ENCODE results near the gene NOTUM.
"Not testable (repeated sequence)": the region's sequence is repeated elsewhere in the genome, so short reads cannot be mapped to it uniquely, and the experiment has no call there.

The NOTUM gene

GRCh38 chr17:81922566-81923301 lies 38.3 kb downstream of the NOTUM start:
- DNase-seq (ENCODE audit: extremely low spot score) = no peak
- ChIA-PET CTCF (no interaction called here), POLR2A (interaction anchor here (0.8 kb wide), 1 partner anchor 12 kb away, joined by 3 read pairs; no protein-coding TSS in a partner anchor)
- TF ChIP-seq CTCF (IDR thresholded peaks at IDR 0.05; ENCODE audit: control extremely low read depth, extremely low read depth, low read depth, missing control alignments) = no peak

GRCh38 chr17:81921996-81922565 lies 38.9 kb downstream of the NOTUM start:
- ChIA-PET POLR2A (no interaction called here), CTCF (no interaction called here)
- DNase-seq (ENCODE audit: extremely low spot score) = no peak
- TF ChIP-seq CTCF (IDR thresholded peaks at IDR 0.05; ENCODE audit: control extremely low read depth, extremely low read depth, low read depth, missing control alignments) = no peak

DNA sequence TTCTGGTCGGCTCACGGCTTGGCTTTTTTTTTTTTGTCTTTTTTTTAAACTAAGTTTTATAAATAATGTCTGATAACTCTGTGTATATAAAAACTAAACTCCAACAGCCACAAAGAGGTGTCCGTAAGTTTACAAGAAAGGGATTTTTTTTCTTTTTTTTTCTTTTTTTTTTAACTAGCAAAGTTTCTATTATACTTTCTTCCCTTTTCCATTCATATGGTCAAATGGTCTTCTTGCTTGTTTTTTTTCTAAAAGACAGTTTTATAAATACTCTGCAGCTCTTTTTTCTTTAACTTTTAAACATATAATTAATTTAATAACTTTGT lies 39.5 kb downstream of the NOTUM start:
- no peak for TF ChIP-seq CTCF (IDR thresholded peaks at IDR 0.05; ENCODE audit: control extremely low read depth, extremely low read depth, low read depth, missing control alignments)
- ChIA-PET POLR2A (no interaction called here), CTCF (no interaction called here)
- DNase-seq (ENCODE audit: extremely low spot score) = no peak

- ChIA-PET CTCF (interaction anchor here (1.4 kb wide), 1 partner anchor 27 kb away, joined by 3 read pairs; no protein-coding TSS in a partner anchor), POLR2A (interaction anchor here (1.1 kb wide), 1 partner anchor 10 kb away, joined by 13 read pairs; no protein-coding TSS in a partner anchor)
- no peak for DNase-seq (ENCODE audit: extremely low spot score)
- no peak for TF ChIP-seq CTCF (IDR thresholded peaks at IDR 0.05; ENCODE audit: control extremely low read depth, extremely low read depth, low read depth, missing control alignments)
Measured at GRCh38 chr17:81920612-81921536, 40.1 kb downstream of the NOTUM start.

DNA sequence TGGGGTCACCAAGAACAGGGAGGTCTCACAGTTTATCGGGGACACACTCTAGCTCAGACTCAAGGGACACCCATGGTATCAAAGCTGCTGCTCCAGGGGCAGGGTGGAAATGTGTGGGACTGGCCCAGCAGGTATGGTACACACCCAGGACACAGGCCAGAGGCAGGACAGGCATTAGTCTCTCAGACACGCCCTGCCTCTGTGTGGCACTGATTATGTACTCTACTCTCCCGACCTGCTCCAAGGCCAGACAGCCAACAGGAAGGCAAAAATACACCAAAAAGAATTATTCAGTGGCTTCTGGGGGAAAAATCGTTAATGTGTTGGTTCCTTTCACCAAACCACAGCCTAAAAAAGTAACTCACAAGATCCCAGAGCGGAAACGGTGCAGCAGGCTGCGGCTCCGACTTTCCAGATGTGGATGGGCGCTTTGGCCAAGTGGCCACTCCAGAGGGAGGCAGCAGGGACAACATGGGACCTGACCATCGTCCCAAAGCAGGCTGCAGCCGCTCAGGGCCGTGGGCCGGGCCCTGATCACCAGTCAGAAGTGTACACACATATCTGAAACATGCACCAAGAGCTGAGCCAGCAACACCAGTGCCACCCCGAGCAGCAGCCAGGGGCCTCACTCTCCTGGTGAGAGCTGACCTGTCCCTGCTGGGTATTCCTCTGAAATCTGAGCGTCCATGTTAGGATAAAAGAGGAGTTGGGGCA lies 42.0 kb downstream of the NOTUM start:
- ChIA-PET POLR2A (no interaction called here), CTCF (interaction anchor here (1.4 kb wide), 1 partner anchor 25 kb away, joined by 3 read pairs; no protein-coding TSS in a partner anchor)
- TF ChIP-seq CTCF (IDR thresholded peaks at IDR 0.05; ENCODE audit: control extremely low read depth, extremely low read depth, low read depth, missing control alignments) = no peak
- no peak for DNase-seq (ENCODE audit: extremely low spot score)

DNA sequence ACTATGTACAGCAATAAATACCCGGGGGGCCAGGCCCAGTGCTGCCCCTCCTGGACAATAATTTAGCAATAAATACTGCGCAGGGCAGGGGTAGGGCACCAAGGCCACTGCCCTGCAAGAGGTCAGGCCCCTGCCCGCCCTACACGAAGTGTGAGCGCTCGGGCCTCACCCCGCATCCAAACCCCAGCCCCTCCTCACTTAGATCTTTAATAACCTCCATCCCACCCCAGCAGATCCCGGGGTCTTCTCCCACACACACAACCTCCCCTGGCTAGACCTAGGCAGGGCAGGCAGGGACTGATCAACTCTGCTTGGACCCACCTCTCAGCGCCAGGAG lies 42.7 kb downstream of the NOTUM start:
- CTCF ChIA-PET; POLR2A ChIA-PET; DNase-seq (ENCODE audit: extremely low spot score): not testable (repeated sequence)

All from GM10248 (cell line).